K562 (cell line): ENCODE data around the gene KLF2. TPM values are rescaled to one million over a fixed set of nuclear protein-coding genes. Genes with fewer than 3 reads are reported as not detected.

ENCODE experiments used
- CBX8 ChIP-seq: fragments of 200-600 bp; sonication (generic); IDR thresholded peaks from 2 replicates; pipeline ENCODE4 v1.6.1; 2012; ENCODE audit warnings: borderline replicate concordance, mixed run types, low read depth, mild to moderate bottlenecking, moderate library complexity, mixed read lengths, low read length, control low read depth, inconsistent platforms; ENCODE audit not compliant: poor library complexity, severe bottlenecking; ENCODE audit errors: extremely low read depth
- E2F3 ChIP-seq: fragments of 250-450 bp; sonication (Bioruptor Pico); IDR thresholded peaks from 2 replicates; pipeline ENCODE4 v1.4.0; 2020; ENCODE audit warnings: mild to moderate bottlenecking
- ESRRA ChIP-seq: fragments of 450-650 bp; IDR thresholded peaks from 2 replicates; pipeline ENCODE4 v1.6.1; 2014; ENCODE audit warnings: low read depth, mild to moderate bottlenecking, moderate library complexity, borderline replicate concordance
- MED1 ChIP-seq: sonication (generic); formaldehyde crosslinking; IDR thresholded peaks from 2 replicates; pipeline ENCODE4 v1.8.1; 2023; ENCODE audit warnings: missing genetic modification reagents, borderline replicate concordance
- PTBP1 ChIP-seq: fragments of 200-400 bp; formaldehyde crosslinking; IDR thresholded peaks from 2 replicates; pipeline ENCODE4 v1.6.1; 2017; ENCODE audit warnings: low read depth, low read length
- RBM34 ChIP-seq: fragments of 200-400 bp; formaldehyde crosslinking; IDR thresholded peaks from 2 replicates; pipeline ENCODE4 v1.6.1; 2018; ENCODE audit warnings: low read length, borderline replicate concordance; ENCODE audit not compliant: insufficient read depth
- RBM39 ChIP-seq: fragments of 200-400 bp; formaldehyde crosslinking; optimal IDR thresholded peaks from 2 replicates; pipeline ENCODE3; 2018; ENCODE audit warnings: low read depth, low read length
- RFX1 ChIP-seq: fragments of 450-650 bp; IDR thresholded peaks from 2 replicates; pipeline ENCODE4 v1.6.1; 2016; ENCODE audit warnings: mild to moderate bottlenecking, moderate library complexity
- TFAM ChIP-seq: fragments of 250-450 bp; sonication (Bioruptor Pico); conservative IDR thresholded peaks from 2 replicates; pipeline ENCODE4 v1.5.0; 2021; ENCODE audit warnings: mild to moderate bottlenecking, moderate library complexity
- XRCC4 ChIP-seq: IDR thresholded peaks from one replicate; pipeline ENCODE4 v1.6.1; 2011; ENCODE audit not compliant: insufficient read depth, insufficient read length; ENCODE audit errors: extremely low read depth
- ZBTB17 ChIP-seq: fragments of 450-650 bp; formaldehyde crosslinking; IDR thresholded peaks from 2 replicates; pipeline ENCODE4 v1.4.0; 2020; ENCODE audit warnings: mild to moderate bottlenecking
- ZBTB40 ChIP-seq, 2 experiments: fragments of 450-650 bp in 1 of 2; sonication (generic) in 1 of 2; formaldehyde crosslinking in 1 of 2; IDR thresholded peaks; 2 replicates each; pipeline versions ENCODE4 v1.7.1 to v1.9.0; 2016 to 2022; ENCODE audit warnings: inconsistent platforms in 1 of 2, mild to moderate bottlenecking in 1 of 2, missing genetic modification reagents in 1 of 2
- ZBTB49 ChIP-seq: sonication (generic); formaldehyde crosslinking; IDR thresholded peaks from 2 replicates; pipeline ENCODE4 v1.8.0; 2022; ENCODE audit warnings: missing genetic modification reagents, mild to moderate bottlenecking, borderline replicate concordance
- ZBTB7A ChIP-seq: IDR thresholded peaks from 2 replicates; pipeline ENCODE4 v1.6.1; 2011; ENCODE audit warnings: low read depth, mild to moderate bottlenecking, low read length, moderate library complexity, borderline replicate concordance; ENCODE audit not compliant: control insufficient read depth
- ZNF274 ChIP-seq: IDR thresholded peaks from 2 replicates; pipeline ENCODE4 v1.6.1; 2011; ENCODE audit warnings: low read depth, mild to moderate bottlenecking, low read length, moderate library complexity, borderline replicate concordance
- polyA plus RNA-seq, 8 experiments: library from polyadenylated mRNA; depleted of rRNA in 4 of 8; stranded (reverse) in 5 of 8; unstranded in 3 of 8; fragments of >200 nt; fragmentation: Nextera tagmentation in 2 of 8; fragmentation: Illumina TruSeq in 1 of 8; extraction: Ambion mirVana in 2 of 8; extraction: Trizol in 1 of 8; gene quantifications; 2 replicates each; pipeline versions ENCODE4 v1.2.1 to v1.2.3, GENCODE V29; 2011 to 2014; ENCODE audit warnings: inconsistent platforms in 1 of 8, missing spikeins in 1 of 8
- total RNA-seq, 7 experiments: library from RNA; depleted of rRNA in 6 of 7; stranded (reverse); fragments of >200 nt in 6 of 7; fragmentation: Illumina TruSeq in 2 of 7; extraction: Trizol in 2 of 7; gene quantifications; 2 replicates each; pipeline versions ENCODE4 v1.2.1 to v1.2.3, GENCODE V29; 2011 to 2021; ENCODE audit warnings: low replicate concordance in 1 of 7

The KLF2 gene
- total and polyA plus RNA-seq, 9 of the 15 experiments (the other 6 are each of a cell fraction or from before 2014, with no cell fraction given): 0.07 to 0.71 TPM; not detected in 7

DNA sequence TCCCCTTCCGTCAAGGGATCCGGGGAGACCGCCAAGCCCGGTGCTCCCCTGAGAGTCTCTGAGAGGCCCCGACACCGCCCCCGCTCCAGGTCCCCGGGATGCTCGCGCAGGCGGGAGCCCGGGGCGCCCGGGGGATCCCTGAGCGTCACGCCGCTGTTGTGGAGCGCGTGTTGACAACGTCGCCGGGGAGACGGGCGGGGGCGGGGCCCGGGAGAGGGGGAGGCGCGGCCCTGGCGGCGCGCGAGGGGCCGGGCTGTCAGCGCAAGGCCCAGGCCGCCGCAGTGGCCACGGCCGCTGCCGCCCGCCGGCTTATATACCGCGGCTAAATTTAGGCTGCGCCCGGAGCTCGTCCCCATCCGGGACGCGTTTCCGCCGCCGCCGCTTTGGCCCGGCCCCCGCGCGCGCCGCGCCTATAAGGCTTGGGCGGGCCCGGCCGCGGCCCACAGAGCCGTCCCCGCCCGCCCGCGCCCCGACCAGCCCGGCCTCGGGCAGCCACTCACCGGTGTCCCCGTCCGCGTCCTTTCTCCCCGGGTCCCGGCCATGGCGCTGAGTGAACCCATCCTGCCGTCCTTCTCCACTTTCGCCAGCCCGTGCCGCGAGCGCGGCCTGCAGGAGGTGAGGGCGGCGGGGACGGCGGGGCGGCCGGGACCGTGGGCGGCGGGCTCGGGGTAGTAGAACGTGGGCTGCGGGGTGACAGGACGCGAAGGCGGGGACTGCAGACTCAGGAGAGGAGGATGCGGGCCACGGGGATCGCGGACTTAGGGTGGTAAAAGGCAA is at the start of gene KLF2 (continued):
- TF ChIP-seq ZBTB49 (CRISPR knock-in tag): no peak
- TF ChIP-seq PTBP1: no peak
- no peak for TF ChIP-seq CBX8
- no peak for TF ChIP-seq MED1 (CRISPR knock-in tag)
- no peak for TF ChIP-seq RBM34
- TF ChIP-seq XRCC4: no peak
- TF ChIP-seq ZBTB40 (IDR thresholded peaks at IDR 0.05): no peak
- TF ChIP-seq ZBTB40 (CRISPR knock-in tag; IDR thresholded peaks at IDR 0.05): no peak
- TF ChIP-seq TFAM (CRISPR knock-in tag): no peak
- TF ChIP-seq RFX1: peak; percentile 77
- no peak for TF ChIP-seq RBM39
- TF ChIP-seq E2F3 (CRISPR knock-in tag): no peak
- TF ChIP-seq ZBTB17 (CRISPR knock-in tag): 0 out of 2 replicates have a peak, but pooled peaks have one; percentile 27
- TF ChIP-seq ZNF274: no peak
- TF ChIP-seq ZBTB7A: peak; percentile 54; the same call in 1 of the 2 replicates
- TF ChIP-seq ESRRA: no peak
